Parathyroid adenoma (tissue), 2 donors: ENCODE measurements around the gene IRAK1BP1.

Source experiments
- H2AFZ ChIP-seq: fragments of 300-600 bp; sonication (generic); one replicate; pipeline ENCODE4 v1.7.0; 2017; ENCODE audit warnings: antibody characterized with exemption, mild to moderate bottlenecking
- H3K27ac ChIP-seq: fragments of 300-600 bp; sonication (generic); one replicate; pipeline ENCODE4 v1.7.0; 2017
- H3K27me3 ChIP-seq: fragments of 300-600 bp; sonication (generic); one replicate; pipeline ENCODE4 v1.7.0; 2017; ENCODE audit warnings: low read length; ENCODE audit not compliant: control insufficient read depth, insufficient read depth
- H3K36me3 ChIP-seq: fragments of 300-600 bp; sonication (generic); one replicate; pipeline ENCODE4 v1.7.0; 2017; ENCODE audit warnings: low read length; ENCODE audit not compliant: control insufficient read depth, insufficient read depth
- H3K4me1 ChIP-seq: fragments of 300-600 bp; sonication (generic); one replicate; pipeline ENCODE4 v1.7.0; 2017; ENCODE audit warnings: control low read depth
- H3K4me2 ChIP-seq: fragments of 300-600 bp; sonication (generic); one replicate; pipeline ENCODE4 v1.7.0; 2017; ENCODE audit warnings: low read length
- H3K4me3 ChIP-seq: fragments of 300-600 bp; sonication (generic); one replicate; pipeline ENCODE4 v1.7.0; 2017; ENCODE audit warnings: low read depth, low read length
- H3K79me2 ChIP-seq: fragments of 300-600 bp; sonication (generic); one replicate; pipeline ENCODE4 v1.7.0; 2017; ENCODE audit warnings: control low read depth
- H3K9ac ChIP-seq: fragments of 300-600 bp; sonication (generic); one replicate; pipeline ENCODE4 v1.7.0; 2017; ENCODE audit warnings: mild to moderate bottlenecking
- H3K9me3 ChIP-seq: fragments of 300-600 bp; sonication (generic); one replicate; pipeline ENCODE4 v1.7.0; 2017; ENCODE audit warnings: low read length; ENCODE audit not compliant: control insufficient read depth
- TF ChIP-seq, protein P1 (sequence below): fragments of 300-600 bp; sonication (generic); IDR thresholded peaks from one replicate; pipeline ENCODE4 v1.7.0; 2017; ENCODE audit warnings: antibody characterized with exemption, mild to moderate bottlenecking
- donor health status: primary hyperparathyroidism.

IRAK1BP1 gene

DNA sequence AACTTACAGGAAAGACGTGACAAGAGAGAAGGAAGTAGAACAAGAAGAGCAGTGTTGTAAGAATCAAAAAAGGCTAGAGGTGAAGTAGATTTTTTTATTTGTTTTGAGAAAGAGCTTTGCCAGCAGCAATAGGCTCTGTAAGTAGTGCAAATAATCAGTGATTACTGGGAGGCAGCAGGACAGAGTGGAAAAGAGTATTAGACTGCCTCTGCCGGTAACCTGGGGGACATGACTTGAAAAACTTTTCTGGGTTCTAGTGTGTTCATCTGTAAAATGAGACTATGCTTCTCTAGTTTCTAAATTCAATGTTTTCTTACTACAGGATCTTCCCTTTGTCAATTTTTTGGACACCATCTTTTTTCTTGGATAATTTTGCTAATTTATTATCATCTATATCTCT lies 5.8 kb upstream of the IRAK1BP1 start:
- H3K79me2 ChIP-seq, result peaks cover 2% of the 10 kb centered on the region
- no peaks in the 10 kb centered on the region for H3K4me1 ChIP-seq
- TF ChIP-seq, protein P1, sequence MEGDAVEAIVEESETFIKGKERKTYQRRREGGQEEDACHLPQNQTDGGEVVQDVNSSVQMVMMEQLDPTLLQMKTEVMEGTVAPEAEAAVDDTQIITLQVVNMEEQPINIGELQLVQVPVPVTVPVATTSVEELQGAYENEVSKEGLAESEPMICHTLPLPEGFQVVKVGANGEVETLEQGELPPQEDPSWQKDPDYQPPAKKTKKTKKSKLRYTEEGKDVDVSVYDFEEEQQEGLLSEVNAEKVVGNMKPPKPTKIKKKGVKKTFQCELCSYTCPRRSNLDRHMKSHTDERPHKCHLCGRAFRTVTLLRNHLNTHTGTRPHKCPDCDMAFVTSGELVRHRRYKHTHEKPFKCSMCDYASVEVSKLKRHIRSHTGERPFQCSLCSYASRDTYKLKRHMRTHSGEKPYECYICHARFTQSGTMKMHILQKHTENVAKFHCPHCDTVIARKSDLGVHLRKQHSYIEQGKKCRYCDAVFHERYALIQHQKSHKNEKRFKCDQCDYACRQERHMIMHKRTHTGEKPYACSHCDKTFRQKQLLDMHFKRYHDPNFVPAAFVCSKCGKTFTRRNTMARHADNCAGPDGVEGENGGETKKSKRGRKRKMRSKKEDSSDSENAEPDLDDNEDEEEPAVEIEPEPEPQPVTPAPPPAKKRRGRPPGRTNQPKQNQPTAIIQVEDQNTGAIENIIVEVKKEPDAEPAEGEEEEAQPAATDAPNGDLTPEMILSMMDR, result no peak
- H3K9me3 ChIP-seq, result no peaks in the 10 kb centered on the region
- no peak overlapping the region for H3K9ac ChIP-seq
- no peak overlapping the region for H3K4me2 ChIP-seq
- H3K4me3 ChIP-seq, result no peak overlapping the region
- no peak overlapping the region for H3K27ac ChIP-seq
- no peaks in the 10 kb centered on the region for H3K36me3 ChIP-seq
- H3K27me3 ChIP-seq, result no peaks in the 10 kb centered on the region
- no peak overlapping the region for H2AFZ ChIP-seq

DNA sequence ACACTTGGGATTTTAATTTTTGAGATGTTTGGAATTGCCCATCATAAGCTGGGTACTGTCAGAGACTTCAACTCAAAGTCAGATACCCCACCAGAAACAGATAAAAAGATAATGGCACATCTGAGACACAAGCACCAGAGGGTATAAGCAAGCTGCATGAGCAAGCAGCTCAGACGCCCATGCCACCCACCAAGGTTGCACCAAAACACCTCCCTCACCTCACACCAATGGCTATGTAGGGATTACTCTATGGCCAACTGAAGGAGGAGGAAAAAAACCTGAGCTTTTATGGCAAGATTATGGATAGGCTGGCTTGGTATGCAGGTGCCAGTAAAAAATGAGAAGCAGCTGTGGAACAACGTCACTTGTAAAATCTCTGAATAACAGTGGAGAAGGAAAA lies 3.8 kb upstream of the IRAK1BP1 start:
- H3K4me3 ChIP-seq, result no peak overlapping the region
- H3K9me3 ChIP-seq, result no peaks in the 10 kb centered on the region
- H3K27ac ChIP-seq, result no peak overlapping the region
- H2AFZ ChIP-seq, result no peak overlapping the region
- no peaks in the 10 kb centered on the region for H3K4me1 ChIP-seq
- H3K79me2 ChIP-seq, result peaks cover 7% of the 10 kb centered on the region
- H3K27me3 ChIP-seq, result no peaks in the 10 kb centered on the region
- H3K9ac ChIP-seq, result no peak overlapping the region
- no peak overlapping the region for H3K4me2 ChIP-seq
- H3K36me3 ChIP-seq, result no peaks in the 10 kb centered on the region
- TF ChIP-seq, protein P1, result no peak

GRCh38 chr6:78864957-78865356 lies 2.4 kb upstream of the IRAK1BP1 start:
- H3K4me3 ChIP-seq, result no peak overlapping the region
- no peak overlapping the region for H3K27ac ChIP-seq
- peaks cover 7% of the 10 kb centered on the region for H3K79me2 ChIP-seq
- H3K36me3 ChIP-seq, result no peaks in the 10 kb centered on the region
- H3K4me1 ChIP-seq, result no peaks in the 10 kb centered on the region
- no peaks in the 10 kb centered on the region for H3K9me3 ChIP-seq
- no peaks in the 10 kb centered on the region for H3K27me3 ChIP-seq
- TF ChIP-seq, protein P1, result no peak
- H2AFZ ChIP-seq, result no peak overlapping the region
- H3K9ac ChIP-seq, result no peak overlapping the region
- no peak overlapping the region for H3K4me2 ChIP-seq

- Histone ChIP-seq H3K9ac (peak overlapping the region; percentile 32), H3K79me2 (peaks cover 7% of the 10 kb centered on the region), H3K27me3 (no peaks in the 10 kb centered on the region), H2AFZ (peak overlapping the region; percentile 98), H3K27ac (peak overlapping the region; percentile 81), H3K4me3 (peak overlapping the region; percentile 94), H3K4me1 (no peaks in the 10 kb centered on the region), H3K4me2 (peak overlapping the region; percentile 79), H3K9me3 (no peaks in the 10 kb centered on the region), H3K36me3 (no peaks in the 10 kb centered on the region)
- TF ChIP-seq, protein P1, result no peak
Measured at GRCh38 chr6:78867020-78867369, 356 bp upstream of the IRAK1BP1 start.

- Histone ChIP-seq H3K79me2 (peaks cover 7% of the 10 kb centered on the region), H3K9ac (no peak overlapping the region), H3K4me2 (peak overlapping the region; percentile 79), H3K27ac (peak overlapping the region; percentile 81), H3K36me3 (no peaks in the 10 kb centered on the region), H3K9me3 (no peaks in the 10 kb centered on the region), H3K27me3 (no peaks in the 10 kb centered on the region), H2AFZ (peak overlapping the region; percentile 98), H3K4me1 (no peaks in the 10 kb centered on the region), H3K4me3 (peak overlapping the region; percentile 94)
- TF ChIP-seq, protein P1, result no peak
Measured at GRCh38 chr6:78868116-78868515, 765 bp downstream of the IRAK1BP1 start.
